ENCODE data around the gene YTHDF1. TPM values are rescaled to one million over a fixed set of nuclear protein-coding genes. Genes with fewer than 3 reads are reported as not detected.

Gene YTHDF1
- total and polyA plus RNA-seq, 8 donors: 11.1 to 24.0 (median 15.9) TPM

GRCh38 chr20:63175038-63175895 is 40.7 kb downstream of the YTHDF1 start:
- 2 to 3% methylated on average over 64 to 77 of the region's 77 CpGs for WGBS, 2 donors
- intact Hi-C loops (cut with DNase I): loop anchor here in 1 of 3 donors (5.0 kb wide), 1 partner anchor 123 kb away; no protein-coding TSS in a partner anchor
- FAIRE-seq: no peak
- Histone ChIP-seq H3K4me1 (peaks cover 0 to 10% (median 0%) of the 10 kb centered on the region in 3 donors), H3K36me3 (no peaks in the 10 kb centered on the region), H3K4me3 (no peak overlapping the region), H3K27ac (no peak overlapping the region), H3K9me3 (no peaks in the 10 kb centered on the region), H3K27me3 (peaks cover 0 to 46% (median 13%) of the 10 kb centered on the region in 4 donors)
- ATAC-seq: no peak
- peak in 1 of 6 donors; percentile 53 for DNase-seq
- TF ChIP-seq CTCF (IDR thresholded peaks at IDR 0.05): no peak

GRCh38 chr20:63174309-63175037 is 41.5 kb downstream of the YTHDF1 start:
- Histone ChIP-seq H3K27ac (no peak overlapping the region), H3K27me3 (peaks cover 0 to 42% (median 12%) of the 10 kb centered on the region in 4 donors), H3K36me3 (no peaks in the 10 kb centered on the region), H3K9me3 (no peaks in the 10 kb centered on the region), H3K4me3 (no peak overlapping the region), H3K4me1 (peaks cover 0 to 10% (median 0%) of the 10 kb centered on the region in 3 donors)
- DNase-seq: peak in 1 of 6 donors; percentile 61
- ATAC-seq: no peak
- no peak for TF ChIP-seq CTCF (IDR thresholded peaks at IDR 0.05)
- intact Hi-C loops (cut with DNase I): loop anchor here in 1 of 3 donors (5.0 kb wide), 1 partner anchor 122 kb away; no protein-coding TSS in a partner anchor
- no peak for FAIRE-seq
- WGBS, 2 donors: 9 to 17% methylated on average over 9 to 16 of the region's 16 CpGs

- no peak for TF ChIP-seq CTCF (IDR thresholded peaks at IDR 0.05)
- Histone ChIP-seq H3K4me1 (peaks cover 0 to 7% (median 0%) of the 10 kb centered on the region in 3 donors), H3K27ac (no peak overlapping the region), H3K36me3 (no peaks in the 10 kb centered on the region), H3K9me3 (no peaks in the 10 kb centered on the region), H3K4me3 (no peak overlapping the region), H3K27me3 (peaks cover 0 to 42% (median 12%) of the 10 kb centered on the region in 4 donors)
- ATAC-seq (no peak), FAIRE-seq (no peak), DNase-seq (peak in 1 of 6 donors; percentile 49)
- WGBS, 2 donors: 20 to 21% methylated on average over 22 of the region's 22 CpGs
- intact Hi-C loops (cut with DNase I): no loop called here
These were observed 42.3 kb downstream of the YTHDF1 start for GRCh38 chr20:63173552-63174191.

- no peak for FAIRE-seq
- peaks cover 0 to 35% (median 12%) of the 10 kb centered on the region in 4 donors for H3K27me3 ChIP-seq
- no peak for TF ChIP-seq CTCF (IDR thresholded peaks at IDR 0.05)
- H3K4me1 ChIP-seq: no peaks in the 10 kb centered on the region
- 31 to 37% methylated on average over 6 to 8 of the region's 8 CpGs for WGBS, 2 donors
- no peak overlapping the region for H3K27ac ChIP-seq
- DNase-seq: peak in 1 of 6 donors; percentile 41
- H3K4me3 ChIP-seq: no peak overlapping the region
- no peak for ATAC-seq
- H3K9me3 ChIP-seq: no peaks in the 10 kb centered on the region
- intact Hi-C loops (cut with DNase I): no loop called here
- no peaks in the 10 kb centered on the region for H3K36me3 ChIP-seq
These were observed 43.2 kb downstream of the YTHDF1 start for GRCh38 chr20:63172726-63173125.
